ENCODE results near the gene LCP2. TPM values are rescaled to one million over a fixed set of nuclear protein-coding genes. Genes with fewer than 3 reads are reported as not detected.

LCP2 gene
- total RNA-seq, 1 donor from 2014 or later: not detected

DNA sequence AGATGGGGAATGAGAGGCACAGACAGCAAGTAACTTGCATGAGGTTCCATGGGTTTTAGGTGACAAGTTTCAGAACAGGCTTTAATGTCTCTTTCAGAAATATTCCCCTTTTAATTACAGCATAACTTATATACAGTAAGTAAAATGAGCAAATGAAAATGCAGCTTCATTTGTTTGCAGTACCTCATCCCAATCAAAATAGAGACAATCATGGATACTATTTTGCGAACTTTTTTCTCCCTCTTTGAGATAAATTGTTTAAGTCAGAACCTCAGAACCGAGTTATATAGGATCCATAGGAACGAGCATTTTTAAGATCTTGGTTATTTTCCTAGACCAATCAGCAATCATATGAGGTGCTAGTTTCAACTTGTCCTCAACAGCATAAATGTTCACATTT lies 3.5 kb downstream of the LCP2 start:
- no peaks in the 10 kb centered on the region for H3K4me1 ChIP-seq
- H3K4me3 Mint-ChIP-seq: no peak overlapping the region

DNA sequence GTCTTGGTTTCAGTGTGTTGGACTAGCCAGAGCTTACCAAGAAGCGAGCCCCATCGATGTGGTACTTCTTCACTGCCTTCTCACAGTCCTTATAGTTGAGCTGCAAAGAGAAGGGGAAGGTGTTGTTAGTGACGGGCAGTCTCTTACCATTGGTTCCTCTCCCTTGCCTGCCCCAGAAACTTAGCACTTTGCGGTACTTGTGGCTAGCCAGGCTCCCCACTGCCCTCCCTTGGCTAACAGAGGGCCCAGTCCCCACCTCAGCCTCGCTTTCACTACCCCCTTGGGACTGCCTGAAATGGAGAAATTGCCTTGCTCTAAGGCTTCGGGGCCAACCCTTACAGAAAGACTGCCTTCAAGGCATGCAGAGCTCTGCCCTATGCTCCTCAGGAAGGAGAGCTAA lies 4.3 kb downstream of the LCP2 start:
- Mint-ChIP-seq H3K4me3 (no peak overlapping the region), H3K27ac (no peak overlapping the region), H3K9me3 (peaks cover 17% of the 10 kb centered on the region), H3K4me1 (no peaks in the 10 kb centered on the region), H3K27me3 (ENCODE audit: insufficient read depth, low read depth) (peaks cover 3% of the 10 kb centered on the region), H3K36me3 (no peaks in the 10 kb centered on the region)
- Histone ChIP-seq H3K9me3 (ENCODE audit: low read depth) (peaks cover 6% of the 10 kb centered on the region), H3K4me3 (no peak overlapping the region), H3K27ac (no peak overlapping the region), H3K79me2 (ENCODE audit: low read depth) (no peaks in the 10 kb centered on the region), H2AFZ (replicated peaks) (peak overlapping the region; percentile 98), H3K4me1 (no peaks in the 10 kb centered on the region), H3K27me3 (no peaks in the 10 kb centered on the region), H3K4me2 (peak overlapping the region; percentile 18), H4K20me1 (ENCODE audit: low read depth) (no peaks in the 10 kb centered on the region), H3K36me3 (no peaks in the 10 kb centered on the region), H3F3A (ENCODE audit: low read depth) (no peaks in the 10 kb centered on the region), H3K9ac (no peak overlapping the region)
- DNase-seq (ENCODE audit: low spot score): no peak
- TF ChIP-seq EZH2phosphoT487 (IDR thresholded peaks at IDR 0.05) (no peak), EZH2 (IDR thresholded peaks at IDR 0.05) (no peak)
- TF ChIP-seq, protein P1, sequence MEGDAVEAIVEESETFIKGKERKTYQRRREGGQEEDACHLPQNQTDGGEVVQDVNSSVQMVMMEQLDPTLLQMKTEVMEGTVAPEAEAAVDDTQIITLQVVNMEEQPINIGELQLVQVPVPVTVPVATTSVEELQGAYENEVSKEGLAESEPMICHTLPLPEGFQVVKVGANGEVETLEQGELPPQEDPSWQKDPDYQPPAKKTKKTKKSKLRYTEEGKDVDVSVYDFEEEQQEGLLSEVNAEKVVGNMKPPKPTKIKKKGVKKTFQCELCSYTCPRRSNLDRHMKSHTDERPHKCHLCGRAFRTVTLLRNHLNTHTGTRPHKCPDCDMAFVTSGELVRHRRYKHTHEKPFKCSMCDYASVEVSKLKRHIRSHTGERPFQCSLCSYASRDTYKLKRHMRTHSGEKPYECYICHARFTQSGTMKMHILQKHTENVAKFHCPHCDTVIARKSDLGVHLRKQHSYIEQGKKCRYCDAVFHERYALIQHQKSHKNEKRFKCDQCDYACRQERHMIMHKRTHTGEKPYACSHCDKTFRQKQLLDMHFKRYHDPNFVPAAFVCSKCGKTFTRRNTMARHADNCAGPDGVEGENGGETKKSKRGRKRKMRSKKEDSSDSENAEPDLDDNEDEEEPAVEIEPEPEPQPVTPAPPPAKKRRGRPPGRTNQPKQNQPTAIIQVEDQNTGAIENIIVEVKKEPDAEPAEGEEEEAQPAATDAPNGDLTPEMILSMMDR (IDR thresholded peaks at IDR 0.05): no peak

More for the DNA sequence above, 3.5 kb downstream of the LCP2 start:
- no peaks in the 10 kb centered on the region for H3F3A ChIP-seq (ENCODE audit: low read depth)
- no peaks in the 10 kb centered on the region for H4K20me1 ChIP-seq (ENCODE audit: low read depth)
- H3K4me1 Mint-ChIP-seq: no peaks in the 10 kb centered on the region
- peaks cover 6% of the 10 kb centered on the region for H3K9me3 ChIP-seq (ENCODE audit: low read depth)
- H3K79me2 ChIP-seq (ENCODE audit: low read depth): no peaks in the 10 kb centered on the region
- H3K27me3 ChIP-seq: no peaks in the 10 kb centered on the region
- peaks cover 16% of the 10 kb centered on the region for H3K9me3 Mint-ChIP-seq
- DNase-seq (ENCODE audit: low spot score): no peak
- H2AFZ ChIP-seq (replicated peaks): no peak overlapping the region
- no peak overlapping the region for H3K27ac Mint-ChIP-seq
- no peak for TF ChIP-seq EZH2phosphoT487 (IDR thresholded peaks at IDR 0.05)
- TF ChIP-seq, protein P1 (IDR thresholded peaks at IDR 0.05): no peak
- TF ChIP-seq EZH2 (IDR thresholded peaks at IDR 0.05): no peak
- H3K27me3 Mint-ChIP-seq (ENCODE audit: insufficient read depth, low read depth): peaks cover 3% of the 10 kb centered on the region
- no peaks in the 10 kb centered on the region for H3K36me3 ChIP-seq
- H3K9ac ChIP-seq: no peak overlapping the region
- H3K36me3 Mint-ChIP-seq: no peaks in the 10 kb centered on the region
- no peak overlapping the region for H3K4me3 ChIP-seq
- H3K27ac ChIP-seq: no peak overlapping the region
- no peak overlapping the region for H3K4me2 ChIP-seq

DNA sequence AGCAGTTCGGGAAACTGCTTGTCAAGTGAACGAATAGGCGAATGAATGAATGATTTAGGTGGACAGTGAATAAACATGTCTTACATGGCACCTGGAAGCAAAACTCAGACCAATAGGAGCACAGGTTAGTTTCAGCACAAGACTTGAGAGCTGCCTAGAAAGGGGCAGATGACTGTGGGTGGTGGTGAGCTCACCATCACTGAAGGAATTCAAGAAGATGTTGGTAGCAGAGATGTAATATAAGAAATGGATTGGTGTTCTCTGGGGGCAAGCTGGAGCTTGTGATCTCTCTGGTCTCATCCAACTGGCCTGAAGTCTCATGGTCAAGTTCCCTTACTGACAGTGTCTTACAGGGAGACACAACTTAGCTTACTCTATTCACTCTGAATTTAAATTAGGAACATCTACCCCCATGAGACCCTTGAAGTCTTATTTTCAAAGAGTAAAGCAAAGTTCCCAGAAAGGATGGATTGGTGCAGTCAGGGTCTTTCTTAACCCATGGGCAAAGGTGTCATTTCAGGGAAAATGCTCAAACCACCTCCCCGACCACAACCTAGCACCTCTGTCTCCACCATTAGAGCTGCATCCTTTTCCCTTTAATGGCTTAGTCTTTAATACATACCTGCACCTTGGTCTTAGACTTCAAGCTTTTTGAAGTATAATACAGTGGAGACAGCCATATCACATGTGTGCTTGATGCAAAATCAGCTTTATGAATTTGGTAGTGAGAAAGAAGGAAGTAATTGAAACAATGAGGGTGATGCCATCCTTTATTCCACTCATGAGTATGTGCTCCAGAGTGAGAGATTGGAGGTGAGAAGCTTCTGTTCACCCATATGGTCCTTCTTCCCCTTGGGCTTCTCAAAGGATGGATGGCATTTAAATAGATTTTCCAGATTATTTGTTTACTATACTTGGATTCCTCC lies 5.1 kb downstream of the LCP2 start:
- H4K20me1 ChIP-seq (ENCODE audit: low read depth): no peaks in the 10 kb centered on the region
- H3K9ac ChIP-seq: no peak overlapping the region
- no peaks in the 10 kb centered on the region for H3K27me3 ChIP-seq
- no peaks in the 10 kb centered on the region for H3K36me3 ChIP-seq
- H3K9me3 Mint-ChIP-seq: peaks cover 20% of the 10 kb centered on the region
- no peak overlapping the region for H3K4me3 Mint-ChIP-seq
- no peak overlapping the region for H3K4me2 ChIP-seq
- H3K36me3 Mint-ChIP-seq: no peaks in the 10 kb centered on the region
- H3K27me3 Mint-ChIP-seq (ENCODE audit: insufficient read depth, low read depth): peaks cover 5% of the 10 kb centered on the region
- H3K4me1 Mint-ChIP-seq: no peaks in the 10 kb centered on the region
- H3K27ac Mint-ChIP-seq: no peak overlapping the region
- no peak overlapping the region for H3K4me3 ChIP-seq
- H2AFZ ChIP-seq (replicated peaks): no peak overlapping the region
- no peak for DNase-seq (ENCODE audit: low spot score)
- TF ChIP-seq, protein P1 (IDR thresholded peaks at IDR 0.05): no peak
- TF ChIP-seq EZH2phosphoT487 (IDR thresholded peaks at IDR 0.05): no peak
- no peak for TF ChIP-seq EZH2 (IDR thresholded peaks at IDR 0.05)
- H3K9me3 ChIP-seq (ENCODE audit: low read depth): peaks cover 6% of the 10 kb centered on the region
- no peaks in the 10 kb centered on the region for H3K4me1 ChIP-seq
- H3K27ac ChIP-seq: no peak overlapping the region
- H3F3A ChIP-seq (ENCODE audit: low read depth): no peaks in the 10 kb centered on the region
- no peaks in the 10 kb centered on the region for H3K79me2 ChIP-seq (ENCODE audit: low read depth)
